GM19438 (cell line): ENCODE measurements around the gene ZSWIM7.

ENCODE experiments used
- ATAC-seq: cut with Tn5 transposase; IDR thresholded peaks from one replicate; pipeline ENCODE4 v1.9.1; 2021; ENCODE audit warnings: low read depth; ENCODE audit not compliant: unreplicated experiment

ZSWIM7 gene

GRCh38 chr17:15935891-15936290 is 63.6 kb downstream of the ZSWIM7 start:
- no peak for ATAC-seq

GRCh38 chr17:15934866-15935265 is 64.6 kb downstream of the ZSWIM7 start:
- ATAC-seq, result no peak

DNA sequence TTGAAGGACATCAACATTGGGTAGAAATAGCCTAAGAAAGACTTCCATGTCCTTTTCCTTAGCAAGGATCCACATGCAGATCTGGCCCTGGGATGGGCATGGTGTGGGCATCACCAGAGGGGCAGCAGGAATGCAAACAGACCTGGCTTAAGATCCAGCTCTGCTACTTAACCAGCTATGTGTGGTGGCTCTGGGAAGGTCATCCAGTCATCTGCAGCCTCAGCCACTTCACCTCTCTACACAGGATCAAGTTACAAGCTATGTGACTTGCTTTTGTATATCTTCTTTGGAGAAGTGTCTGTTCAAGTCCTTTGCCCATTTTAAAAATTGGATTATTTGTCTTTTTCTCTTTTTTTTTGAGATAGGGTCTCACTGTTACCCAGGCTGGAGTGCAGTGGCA is 68.1 kb downstream of the ZSWIM7 start:
- ATAC-seq, result no peak

GRCh38 chr17:15930426-15930825 is 69.1 kb downstream of the ZSWIM7 start:
- ATAC-seq, result no peak

DNA sequence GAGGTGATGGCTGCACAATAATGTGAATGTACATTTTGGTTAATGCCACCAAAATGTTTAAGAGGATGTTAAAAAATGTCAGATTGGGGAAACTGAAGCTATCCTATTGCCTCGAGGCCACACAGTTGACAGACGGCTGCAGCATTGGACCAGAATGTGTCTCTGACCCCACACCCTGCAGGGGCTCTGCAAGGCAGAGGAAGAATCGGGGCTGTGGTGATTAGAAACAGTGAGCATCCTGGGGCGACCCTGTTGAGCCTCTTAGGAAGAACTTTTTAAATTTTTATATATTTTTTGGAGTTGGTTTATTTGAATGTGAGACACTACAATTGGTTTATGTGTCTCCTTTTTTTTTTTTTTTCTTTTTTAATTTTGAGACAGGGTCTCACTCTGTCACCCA is 69.6 kb downstream of the ZSWIM7 start:
- ATAC-seq, result no peak

DNA sequence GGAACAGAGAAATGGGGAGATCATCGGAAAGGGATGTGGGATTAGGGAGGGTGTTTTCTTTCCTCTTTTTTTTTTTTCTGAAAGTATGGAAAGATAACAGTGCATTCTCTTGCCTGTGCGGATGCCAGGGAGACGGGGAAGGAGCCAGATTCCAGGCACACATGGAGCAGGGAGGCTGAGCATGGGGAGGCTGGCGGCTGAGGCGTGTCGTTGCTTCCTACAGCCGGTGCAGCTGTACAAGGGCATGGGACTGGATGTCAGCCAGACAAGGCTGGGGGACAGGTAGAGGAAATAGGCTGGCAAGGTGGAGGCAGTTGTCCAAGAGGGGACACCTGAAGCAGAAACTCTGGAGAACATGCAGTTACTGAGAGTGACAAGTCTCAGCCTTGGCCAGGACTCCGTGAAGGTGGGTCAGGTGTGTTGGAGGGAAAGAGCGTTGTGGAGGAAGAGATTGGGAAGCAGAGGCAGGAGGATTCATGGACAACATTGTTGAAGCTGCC is 71.2 kb downstream of the ZSWIM7 start:
- no peak for ATAC-seq
